ENCODE results near the gene UPK2.

The UPK2 gene
- long read RNA-seq, result 0 reads

GRCh38 chr11:118956094-118956846 is at the start of gene UPK2:
TSS of gene UPK2 (plus strand) at chr11:118956298. CDS start at chr11:118956351, 53 bp downstream.
- Histone ChIP-seq H3K4me3 (replicated peaks; ENCODE audit: insufficient read depth, low read length) (no peak within 1 kb of the TSS), H3K27ac (replicated peaks) (no peak within 1 kb of the TSS), H3K27me3 (ENCODE audit: insufficient read depth, poor library complexity, severe bottlenecking) (no peaks in the 10 kb centered on the region)
- peak; percentile 63 to 84 for DNase-seq (ENCODE audit: low read depth in 1 of 2, low spot score in 1 of 2)
- TF ChIP-seq CTCF (IDR thresholded peaks at IDR 0.05; ENCODE audit: insufficient read depth, low read length) (peak; percentile 96), SPI1 (IDR thresholded peaks at IDR 0.05; ENCODE audit: borderline replicate concordance, low read depth) (no peak)

- TF ChIP-seq GABPA (IDR thresholded peaks at IDR 0.05; ENCODE audit: low read depth), result no peak
- TF ChIP-seq SPI1 (IDR thresholded peaks at IDR 0.05; ENCODE audit: borderline replicate concordance, low read depth), result no peak
- peak; percentile 94 for TF ChIP-seq CTCF (IDR thresholded peaks at IDR 0.05; ENCODE audit: insufficient read depth, low read length)
- no peak for TF ChIP-seq REST (IDR thresholded peaks at IDR 0.05; ENCODE audit: insufficient replicate concordance, low read depth)
- no peak for TF ChIP-seq POLR2AphosphoS5 (IDR thresholded peaks at IDR 0.05; ENCODE audit: low read depth)
- Histone ChIP-seq H3K27me3 (ENCODE audit: insufficient read depth, poor library complexity, severe bottlenecking) (no peaks in the 10 kb centered on the region), H3K4me3 (replicated peaks; ENCODE audit: insufficient read depth, low read length) (no peak overlapping the region), H3K27ac (replicated peaks) (no peak overlapping the region)
- peak in 1 of 2 experiments; percentile 84 for DNase-seq (ENCODE audit: low read depth in 1 of 2, low spot score in 1 of 2)
These were observed 48.8 kb upstream of the UPK2 start for GRCh38 chr11:118907051-118908042.

- DNase-seq (ENCODE audit: low read depth in 1 of 2, low spot score in 1 of 2), result no peak
- Histone ChIP-seq H3K27me3 (ENCODE audit: insufficient read depth, poor library complexity, severe bottlenecking) (no peaks in the 10 kb centered on the region), H3K27ac (replicated peaks) (no peak overlapping the region), H3K4me3 (replicated peaks; ENCODE audit: insufficient read depth, low read length) (no peak overlapping the region)
- TF ChIP-seq REST (IDR thresholded peaks at IDR 0.05; ENCODE audit: insufficient replicate concordance, low read depth) (no peak), POLR2AphosphoS5 (IDR thresholded peaks at IDR 0.05; ENCODE audit: low read depth) (no peak), SPI1 (IDR thresholded peaks at IDR 0.05; ENCODE audit: borderline replicate concordance, low read depth) (no peak), GABPA (IDR thresholded peaks at IDR 0.05; ENCODE audit: low read depth) (no peak), CTCF (IDR thresholded peaks at IDR 0.05; ENCODE audit: insufficient read depth, low read length) (no peak)
These were observed 47.8 kb upstream of the UPK2 start for GRCh38 chr11:118908264-118908663.

Measured in HL-60 (cell line).